Neural cell (in vitro differentiated cells): Measurements from ENCODE around the gene ZNF446.

Experiments used
- EZH2 ChIP-seq: fragments of 200-600, 300-800 bp; shearing (Covaris generic), sonication (generic); IDR thresholded peaks from 2 replicates; pipeline ENCODE4 v1.6.1; 2014; ENCODE audit warnings: antibody characterized with exemption, low read length, borderline replicate concordance, mild to moderate bottlenecking; ENCODE audit not compliant: insufficient read depth, poor library complexity, severe bottlenecking
- MXI1 ChIP-seq: fragments of 450-650 bp; conservative IDR thresholded peaks from 2 replicates; pipeline ENCODE4 v1.6.1; 2014; ENCODE audit warnings: antibody characterized with exemption, mild to moderate bottlenecking; ENCODE audit not compliant: poor library complexity, severe bottlenecking
- POLR2AphosphoS5 ChIP-seq: IDR thresholded peaks from 2 replicates; pipeline ENCODE4 v1.6.1; 2012
- SMC3 ChIP-seq: fragments of 450-650 bp; conservative IDR thresholded peaks from 2 replicates; pipeline ENCODE4 v1.6.1; 2014; ENCODE audit warnings: antibody characterized with exemption, mild to moderate bottlenecking, moderate library complexity; ENCODE audit not compliant: poor library complexity
- TAF1 ChIP-seq: IDR thresholded peaks from 2 replicates; pipeline ENCODE4 v1.6.1; 2012; ENCODE audit warnings: low read depth
- TF ChIP-seq, protein P1 (sequence below): fragments of 450-650 bp; IDR thresholded peaks from 2 replicates; pipeline ENCODE4 v1.5.1; 2014; ENCODE audit warnings: antibody characterized with exemption, mild to moderate bottlenecking, moderate library complexity; ENCODE audit not compliant: poor library complexity, severe bottlenecking
- TF ChIP-seq, protein P2 (sequence below): IDR thresholded peaks from 2 replicates; pipeline ENCODE4 v1.6.1; 2012; ENCODE audit warnings: borderline replicate concordance

DNA sequence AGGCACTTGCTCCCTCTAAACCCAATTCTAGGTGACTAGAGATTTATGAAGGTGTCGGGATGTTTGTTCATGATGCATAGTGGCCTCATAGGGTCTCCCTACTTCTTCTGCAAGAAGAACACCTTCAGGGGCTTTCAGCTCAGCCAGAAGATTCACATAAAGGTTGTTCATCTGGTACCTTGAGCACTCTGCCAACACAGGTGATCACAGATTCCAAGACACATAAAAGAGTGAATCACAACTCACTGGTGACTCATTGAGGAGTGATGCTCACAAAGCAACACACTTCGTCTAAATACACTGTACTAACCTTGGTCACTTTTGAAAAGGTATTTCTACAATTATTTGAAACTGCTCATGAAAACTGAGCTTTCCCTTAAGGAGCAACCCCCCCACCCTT is 16.1 kb upstream of the ZNF446 start:
- TF ChIP-seq, protein P1, sequence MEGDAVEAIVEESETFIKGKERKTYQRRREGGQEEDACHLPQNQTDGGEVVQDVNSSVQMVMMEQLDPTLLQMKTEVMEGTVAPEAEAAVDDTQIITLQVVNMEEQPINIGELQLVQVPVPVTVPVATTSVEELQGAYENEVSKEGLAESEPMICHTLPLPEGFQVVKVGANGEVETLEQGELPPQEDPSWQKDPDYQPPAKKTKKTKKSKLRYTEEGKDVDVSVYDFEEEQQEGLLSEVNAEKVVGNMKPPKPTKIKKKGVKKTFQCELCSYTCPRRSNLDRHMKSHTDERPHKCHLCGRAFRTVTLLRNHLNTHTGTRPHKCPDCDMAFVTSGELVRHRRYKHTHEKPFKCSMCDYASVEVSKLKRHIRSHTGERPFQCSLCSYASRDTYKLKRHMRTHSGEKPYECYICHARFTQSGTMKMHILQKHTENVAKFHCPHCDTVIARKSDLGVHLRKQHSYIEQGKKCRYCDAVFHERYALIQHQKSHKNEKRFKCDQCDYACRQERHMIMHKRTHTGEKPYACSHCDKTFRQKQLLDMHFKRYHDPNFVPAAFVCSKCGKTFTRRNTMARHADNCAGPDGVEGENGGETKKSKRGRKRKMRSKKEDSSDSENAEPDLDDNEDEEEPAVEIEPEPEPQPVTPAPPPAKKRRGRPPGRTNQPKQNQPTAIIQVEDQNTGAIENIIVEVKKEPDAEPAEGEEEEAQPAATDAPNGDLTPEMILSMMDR = no peak
- TF ChIP-seq EZH2 = no peak
- TF ChIP-seq POLR2AphosphoS5 = no peak
- TF ChIP-seq MXI1 = no peak
- TF ChIP-seq SMC3 = no peak
- TF ChIP-seq, protein P2, sequence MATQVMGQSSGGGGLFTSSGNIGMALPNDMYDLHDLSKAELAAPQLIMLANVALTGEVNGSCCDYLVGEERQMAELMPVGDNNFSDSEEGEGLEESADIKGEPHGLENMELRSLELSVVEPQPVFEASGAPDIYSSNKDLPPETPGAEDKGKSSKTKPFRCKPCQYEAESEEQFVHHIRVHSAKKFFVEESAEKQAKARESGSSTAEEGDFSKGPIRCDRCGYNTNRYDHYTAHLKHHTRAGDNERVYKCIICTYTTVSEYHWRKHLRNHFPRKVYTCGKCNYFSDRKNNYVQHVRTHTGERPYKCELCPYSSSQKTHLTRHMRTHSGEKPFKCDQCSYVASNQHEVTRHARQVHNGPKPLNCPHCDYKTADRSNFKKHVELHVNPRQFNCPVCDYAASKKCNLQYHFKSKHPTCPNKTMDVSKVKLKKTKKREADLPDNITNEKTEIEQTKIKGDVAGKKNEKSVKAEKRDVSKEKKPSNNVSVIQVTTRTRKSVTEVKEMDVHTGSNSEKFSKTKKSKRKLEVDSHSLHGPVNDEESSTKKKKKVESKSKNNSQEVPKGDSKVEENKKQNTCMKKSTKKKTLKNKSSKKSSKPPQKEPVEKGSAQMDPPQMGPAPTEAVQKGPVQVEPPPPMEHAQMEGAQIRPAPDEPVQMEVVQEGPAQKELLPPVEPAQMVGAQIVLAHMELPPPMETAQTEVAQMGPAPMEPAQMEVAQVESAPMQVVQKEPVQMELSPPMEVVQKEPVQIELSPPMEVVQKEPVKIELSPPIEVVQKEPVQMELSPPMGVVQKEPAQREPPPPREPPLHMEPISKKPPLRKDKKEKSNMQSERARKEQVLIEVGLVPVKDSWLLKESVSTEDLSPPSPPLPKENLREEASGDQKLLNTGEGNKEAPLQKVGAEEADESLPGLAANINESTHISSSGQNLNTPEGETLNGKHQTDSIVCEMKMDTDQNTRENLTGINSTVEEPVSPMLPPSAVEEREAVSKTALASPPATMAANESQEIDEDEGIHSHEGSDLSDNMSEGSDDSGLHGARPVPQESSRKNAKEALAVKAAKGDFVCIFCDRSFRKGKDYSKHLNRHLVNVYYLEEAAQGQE = no peak
- TF ChIP-seq TAF1 = no peak
